Panc1 (cell line): Measurements from ENCODE around the gene UGT1A10. TPM values are rescaled to one million over a fixed set of nuclear protein-coding genes. Genes with fewer than 3 reads are reported as not detected.
"Not testable (repeated sequence)": the region's sequence is repeated elsewhere in the genome, so short reads cannot be mapped to it uniquely, and the experiment has no call there.

ENCODE experiments used
- ATAC-seq: fragments of 200-7000 bp; cut with Tn5 transposase; 2 replicates; pipeline ENCODE4 v1.9.1; 2020; ENCODE audit warnings: mild to moderate bottlenecking, moderate library complexity
- Bru-seq: library from RNA; stranded (reverse); fragments of 400-500 nt; gene quantifications from one replicate; lab custom pipeline; 2021; lab: Mats Ljungman, UMichigan
- BruChase-seq, 2 experiments: library from RNA; stranded (reverse); fragments of 400-500 nt; gene quantifications; one replicate each; lab custom pipeline; 2021; lab: Mats Ljungman, UMichigan
- BruUV-seq: library from RNA; stranded (reverse); fragments of 400-500 nt; replicated peaks from 2 replicates; lab custom pipeline; 2021; lab: Mats Ljungman, UMichigan
- CTCF ChIA-PET: fragments of 300-600 bp; sonication (Branson Sonifier 250); formaldehyde crosslinking; loops from one replicate; lab custom pipeline; 2022; ENCODE audit warnings: antibody characterized with exemption; lab: Charles Lee
- POLR2A ChIA-PET: fragments of 300-600 bp; sonication (Branson Sonifier 250); formaldehyde crosslinking; loops from one replicate; lab custom pipeline; 2022; ENCODE audit warnings: antibody characterized with exemption; lab: Charles Lee
- DNase-seq: peaks from one replicate; pipeline ENCODE4 v3.0.0-alpha.2; 2010; ENCODE audit warnings: low read depth, low spot score
- H3K27ac ChIP-seq: 2 replicates; pipeline ENCODE4 v1.5.1; 2011; ENCODE audit warnings: mild to moderate bottlenecking, low read length, inconsistent platforms
- H3K27me3 ChIP-seq: fragments of 200-500 bp; sonication (Bioruptor generic); 2 replicates; pipeline ENCODE4 v1.6.0; 2014; ENCODE audit warnings: low read length, inconsistent platforms; ENCODE audit not compliant: control insufficient read depth, insufficient read depth
- H3K36me3 ChIP-seq: fragments of 200-500 bp; sonication (Bioruptor generic); 2 replicates; pipeline ENCODE4 v1.5.1; 2014; ENCODE audit warnings: inconsistent platforms, mild to moderate bottlenecking, low read length, moderate library complexity; ENCODE audit not compliant: control insufficient read depth, insufficient read depth
- H3K4me1 ChIP-seq: 2 replicates; pipeline ENCODE4 v1.5.1; 2011; ENCODE audit warnings: inconsistent platforms, mild to moderate bottlenecking, low read length, moderate library complexity; ENCODE audit not compliant: control insufficient read depth, insufficient read depth
- H3K4me3 ChIP-seq, 2 experiments: 2 replicates each; pipeline ENCODE4 v1.5.1; 2011 to 2012; ENCODE audit warnings: low read depth in 2 of 2, low read length in 2 of 2, mild to moderate bottlenecking in 2 of 2, inconsistent platforms in 1 of 2, moderate library complexity in 1 of 2
- H3K9me3 ChIP-seq: fragments of 200-500 bp; sonication (Bioruptor generic); 2 replicates; pipeline ENCODE4 v1.5.1; 2014; ENCODE audit warnings: low read depth, mild to moderate bottlenecking, inconsistent platforms, low read length, moderate library complexity; ENCODE audit not compliant: control insufficient read depth, insufficient read depth
- CTCF ChIP-seq: fragments of 450-650 bp; IDR thresholded peaks from 2 replicates; pipeline ENCODE4 v1.5.1; 2017; ENCODE audit warnings: mild to moderate bottlenecking
- POLR2AphosphoS5 ChIP-seq: IDR thresholded peaks from 2 replicates; pipeline ENCODE4 v1.6.1; 2012; ENCODE audit warnings: mild to moderate bottlenecking, low read depth, low read length, moderate library complexity
- REST ChIP-seq, 2 experiments: IDR thresholded peaks; 2 replicates each; pipeline ENCODE4 v1.6.1; 2011 to 2012; ENCODE audit warnings: low read depth in 2 of 2, control low read depth in 1 of 2, low read length in 1 of 2, mild to moderate bottlenecking in 1 of 2, moderate library complexity in 1 of 2; ENCODE audit not compliant: insufficient read depth in 1 of 2
- SIN3A ChIP-seq: IDR thresholded peaks from 2 replicates; pipeline ENCODE4 v1.6.1; 2012; ENCODE audit warnings: low read depth, mild to moderate bottlenecking, low read length, moderate library complexity, borderline replicate concordance; ENCODE audit not compliant: insufficient read depth
- TCF7L2 ChIP-seq: IDR thresholded peaks from 2 replicates; pipeline ENCODE4 v1.6.1; 2011; ENCODE audit warnings: mild to moderate bottlenecking, low read depth, low read length, inconsistent platforms
- in situ Hi-C: cut with HindIII; loops from 2 replicates; pipeline ENCODE4 v1.10.0; 2016; ENCODE audit warnings: low sequenced_read_pairs, low pct_unique_long_range_greater_than_20kb
- intact Hi-C: fragments of 100-400 bp; cut with micrococcal nuclease; formaldehyde crosslinking; loops from one replicate; pipeline ENCODE4 v1.10.0; 2022; ENCODE audit not compliant: unreplicated experiment
- long read RNA-seq: library from polyadenylated mRNA; unstranded; transcript quantifications from one replicate; pipeline ENCODE4 v2.0.0, GENCODE V29; 2021; ENCODE audit not compliant: unreplicated experiment
- polyA plus RNA-seq: library from polyadenylated mRNA; unstranded; fragments of >200 nt; gene quantifications from one replicate; pipeline ENCODE4 v1.2.1, GENCODE V29; 2012; ENCODE audit warnings: missing spikeins; ENCODE audit not compliant: insufficient read length
- total RNA-seq: library from RNA; stranded (reverse); gene quantifications from one replicate; pipeline ENCODE4 v1.2.1, GENCODE V29; 2021; ENCODE audit not compliant: unreplicated experiment

UGT1A10 gene
- not detected for total RNA-seq
- not detected for polyA plus RNA-seq
- not detected for Bru-seq, nascent RNA
- not detected for BruChase-seq, experiment 1, labeled RNA remaining after a 2-hour chase
- BruChase-seq, experiment 2, labeled RNA remaining after a 6-hour chase = not detected
- long read RNA-seq = 0 reads

GRCh38 chr2:233636306-233636705 is at the start of gene UGT1A10:
UGT1A10 (plus strand) TSS chr2:233636448; CDS start chr2:233636523, 75 bp downstream.
- DNase-seq, H3K27me3 ChIP-seq, H3K27ac ChIP-seq, intact Hi-C loops, H3K4me1 ChIP-seq, in situ Hi-C loops, H3K36me3 ChIP-seq, POLR2A ChIA-PET, BruUV-seq, CTCF ChIA-PET, H3K9me3 ChIP-seq, H3K4me3 ChIP-seq, ATAC-seq: not testable (repeated sequence)

- CTCF ChIA-PET = no interaction called here
- ATAC-seq (no peak), DNase-seq (no peak)
- no TSS peak for BruUV-seq
- no peaks in the 10 kb centered on the region for H3K4me1 ChIP-seq
- H3K9me3 ChIP-seq = no peaks in the 10 kb centered on the region
- H3K4me3 ChIP-seq = no peak overlapping the region
- no peaks in the 10 kb centered on the region for H3K36me3 ChIP-seq
- POLR2A ChIA-PET = no interaction called here
- in situ Hi-C loops (no loop called here), intact Hi-C loops (no loop called here)
- H3K27me3 ChIP-seq = no peaks in the 10 kb centered on the region
- TF ChIP-seq TCF7L2 (no peak), REST (IDR thresholded peaks at IDR 0.05; ENCODE audit: insufficient read depth in 1 of 2, low read depth in 2 of 2, low read length in 1 of 2) (no peak), CTCF (no peak), SIN3A (no peak), POLR2AphosphoS5 (no peak)
- H3K27ac ChIP-seq = no peak overlapping the region
Observed at GRCh38 chr2:233588400-233588799, 47.8 kb upstream of the UGT1A10 start.

- H3K9me3 ChIP-seq, ATAC-seq, H3K4me1 ChIP-seq, BruUV-seq, H3K27me3 ChIP-seq, intact Hi-C loops, DNase-seq, in situ Hi-C loops, CTCF ChIA-PET, H3K27ac ChIP-seq, POLR2A ChIA-PET, H3K36me3 ChIP-seq, H3K4me3 ChIP-seq: not testable (repeated sequence)
Observed at GRCh38 chr2:233592706-233593105, 43.5 kb upstream of the UGT1A10 start.
